ENCODE results near the gene ATAD1.
"Not testable (repeated sequence)": the region's sequence is repeated elsewhere in the genome, so short reads cannot be mapped to it uniquely, and the experiment has no call there.

ATAD1 gene

DNA sequence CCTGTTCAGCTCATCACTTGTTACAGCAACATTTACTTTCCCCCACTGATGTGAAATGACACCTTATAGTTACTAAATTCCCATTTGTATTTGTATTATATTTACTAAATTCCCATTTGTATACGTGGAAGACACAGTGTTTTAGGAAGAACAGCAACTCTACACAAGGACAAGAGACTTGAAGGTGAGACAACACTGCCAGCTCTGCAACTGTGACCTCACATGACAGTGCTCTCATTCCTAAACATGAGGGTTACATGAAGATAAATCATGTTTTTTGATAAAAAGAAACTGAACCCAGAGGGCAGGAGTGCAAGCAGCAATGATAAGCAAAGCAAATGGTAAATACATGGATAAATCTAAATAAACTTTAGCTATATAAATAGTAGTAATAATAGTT, 60.3 kb downstream of the ATAD1 start:
- DNase-seq = no peak

DNA sequence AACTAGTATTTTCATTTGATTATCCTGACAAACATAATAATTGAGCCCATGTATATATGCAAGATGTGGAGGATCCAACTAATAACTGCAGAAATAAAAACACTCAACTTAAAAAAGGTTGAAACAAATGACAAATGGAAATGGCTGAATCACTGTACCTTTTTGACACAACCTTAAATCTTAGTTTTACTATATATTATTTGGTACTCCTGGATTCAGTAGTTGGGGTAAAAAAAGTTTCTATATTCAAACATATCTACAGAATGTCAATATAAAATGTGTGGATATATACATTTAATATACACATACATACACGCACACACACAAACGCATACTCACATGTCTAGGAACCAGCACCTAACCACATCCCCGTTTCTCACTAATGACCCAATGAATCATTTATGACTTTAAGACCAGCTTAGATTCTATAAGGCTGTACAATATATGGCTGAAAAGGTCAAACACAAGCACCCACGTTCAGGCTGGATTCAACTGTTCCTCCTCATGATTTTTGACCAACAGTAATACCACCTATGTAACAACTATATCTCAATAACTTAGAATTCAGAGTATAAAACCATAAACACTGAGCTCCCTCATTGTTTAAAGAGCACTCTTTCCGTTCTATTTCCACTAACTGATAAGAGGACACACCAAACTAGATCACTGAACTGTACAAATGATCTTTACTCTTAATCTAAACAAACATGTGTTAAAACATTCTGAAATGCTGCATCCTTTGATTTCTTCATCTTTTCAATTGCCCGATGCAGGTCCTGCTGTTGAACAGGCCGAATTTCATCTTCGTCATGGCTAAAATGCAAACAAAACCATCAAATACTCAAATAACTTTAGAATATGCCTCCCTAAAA, 63.8 kb downstream of the ATAD1 start:
- no peak for DNase-seq

DNA sequence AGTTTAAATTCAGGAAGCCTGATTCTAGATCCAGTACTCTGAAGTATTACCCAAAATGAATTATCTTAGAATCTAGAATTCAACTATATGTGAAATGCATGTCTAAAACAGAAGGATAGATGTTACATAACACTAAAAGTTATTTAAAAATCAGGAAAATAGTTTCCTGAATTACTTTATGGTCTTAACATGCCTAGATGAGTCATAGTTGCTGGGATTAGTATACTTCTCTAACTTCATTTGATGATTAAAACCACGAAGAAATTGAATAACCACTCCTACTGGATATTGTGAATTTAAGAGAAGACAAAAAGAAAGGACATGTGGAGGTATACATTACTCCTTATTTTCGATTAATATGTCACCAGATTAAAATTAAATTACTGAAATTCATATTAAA, 65.5 kb downstream of the ATAD1 start:
- no peak for DNase-seq

DNA sequence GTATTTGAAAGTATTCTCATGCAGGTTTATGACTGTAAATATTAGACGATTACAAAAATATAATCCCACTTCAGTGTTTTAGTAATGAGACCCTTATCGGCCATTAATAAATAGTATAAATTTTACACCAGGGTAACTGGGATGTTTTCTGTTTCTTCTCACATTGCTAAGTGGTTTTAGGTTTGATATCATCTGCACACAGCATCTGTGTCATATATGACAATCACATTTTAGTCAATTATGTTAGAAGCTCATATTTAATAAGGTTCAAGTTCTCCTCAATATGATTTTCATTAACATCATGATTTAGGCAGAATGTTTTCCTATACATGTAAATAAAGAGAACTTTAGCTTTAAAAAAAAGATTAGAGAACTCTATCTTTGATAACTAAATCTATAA, 66.8 kb downstream of the ATAD1 start:
- no peak for DNase-seq

DNA sequence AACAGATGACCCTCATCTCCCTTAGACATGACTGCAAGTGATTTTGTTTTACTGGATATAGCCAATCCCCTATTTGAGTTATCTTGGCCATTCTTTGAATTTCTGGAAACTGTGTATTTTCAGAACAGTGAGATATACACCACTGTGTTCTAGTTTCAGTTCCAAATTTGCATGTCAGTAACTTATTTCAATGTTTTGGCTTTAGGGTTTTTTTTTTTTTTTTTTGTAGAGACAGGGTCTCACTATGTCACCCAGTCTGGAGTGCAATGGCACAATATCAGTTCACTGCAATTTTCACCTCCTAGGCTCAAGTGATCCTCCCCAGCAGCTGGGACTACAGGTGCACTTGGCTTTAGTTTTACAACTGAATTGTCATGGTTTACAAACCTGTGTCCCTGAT, 67.2 kb downstream of the ATAD1 start:
- no peak for DNase-seq

DNA sequence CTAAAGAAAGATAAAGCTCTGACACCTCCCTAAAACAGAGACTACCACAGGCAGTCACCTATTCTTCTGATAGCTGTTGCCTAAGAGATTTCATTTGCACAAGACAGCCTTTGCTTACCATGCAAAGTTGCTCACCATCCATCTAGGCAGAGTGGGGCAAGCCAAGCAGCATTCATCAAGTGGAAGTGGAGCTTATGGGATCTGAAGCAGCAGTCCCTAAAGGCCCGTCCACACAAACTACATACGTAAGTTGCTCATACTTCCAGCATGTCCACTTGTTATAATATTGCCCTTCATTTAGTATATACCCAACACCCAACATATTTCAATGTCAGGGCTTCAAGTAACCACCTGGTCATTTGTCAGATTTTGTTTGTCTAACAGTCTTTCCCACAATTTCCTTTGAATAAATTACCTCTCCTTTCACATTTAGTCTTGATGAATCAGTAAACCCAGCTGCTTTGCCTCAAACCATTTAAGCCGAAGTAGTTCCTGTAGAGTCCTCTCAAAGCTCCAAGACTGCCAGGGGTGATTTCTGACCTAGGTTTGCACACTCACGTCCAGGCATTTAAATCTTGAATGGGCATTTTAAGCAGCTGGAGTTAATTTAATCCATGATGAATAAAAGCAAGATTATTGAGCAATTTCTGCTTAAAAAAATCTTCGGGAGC, 67.9 kb downstream of the ATAD1 start:
- no peak for DNase-seq

DNA sequence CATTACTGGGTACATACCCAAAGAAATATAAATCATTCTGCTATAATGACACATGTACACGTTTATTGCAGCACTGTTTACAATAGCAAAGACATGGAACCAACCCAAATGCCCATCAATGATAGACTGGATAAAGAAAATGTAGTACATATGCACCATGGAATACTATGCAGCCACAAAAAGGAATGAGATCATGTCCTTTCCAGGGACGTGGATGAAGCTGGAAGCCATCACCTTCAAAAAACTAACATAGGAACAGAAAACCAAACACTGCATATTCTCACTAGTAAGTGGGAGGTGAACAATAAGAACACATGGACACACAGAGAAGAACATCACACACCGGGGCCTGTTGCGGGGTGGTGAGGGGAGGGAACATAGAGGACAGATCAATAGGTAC, 69.8 kb downstream of the ATAD1 start:
- DNase-seq = not testable (repeated sequence)

DNA sequence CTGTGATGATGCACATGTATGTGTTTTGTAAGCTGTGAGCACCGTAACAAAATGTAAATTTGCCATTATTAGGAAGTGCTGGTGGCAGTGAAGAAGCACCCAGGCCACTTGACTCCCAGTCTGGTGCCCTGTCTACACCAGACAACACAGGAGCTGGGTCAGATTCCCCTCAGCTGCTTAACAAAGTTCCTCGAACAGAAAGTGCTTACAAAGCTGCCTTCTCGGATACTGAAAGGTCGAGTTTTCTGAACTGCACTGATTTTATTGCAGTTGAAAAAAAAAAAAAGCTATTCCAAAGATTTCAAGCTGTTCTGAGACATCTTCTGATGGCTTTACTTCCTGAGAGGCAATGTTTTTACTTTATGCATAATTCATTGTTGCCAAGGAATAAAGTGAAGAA, 71.1 kb downstream of the ATAD1 start:
- DNase-seq = no peak

DNA sequence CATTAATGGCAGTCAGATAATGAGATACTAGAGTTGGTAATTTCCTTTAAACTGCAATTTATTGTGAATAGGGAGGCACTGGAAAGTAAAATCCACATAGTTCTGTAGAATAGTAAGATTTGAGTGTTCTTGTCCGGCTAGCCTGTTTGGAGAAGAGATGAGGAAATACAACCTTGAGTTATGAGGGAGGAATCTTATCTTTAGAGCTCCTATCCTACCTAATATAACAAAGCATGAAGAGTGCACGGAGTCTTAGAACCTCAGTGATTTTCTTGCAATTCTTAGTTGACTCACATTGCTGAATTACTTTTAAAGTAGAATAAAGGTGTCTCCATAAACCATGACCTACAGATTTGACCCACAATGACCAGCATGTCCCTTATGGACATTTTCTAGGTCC, 73.4 kb downstream of the ATAD1 start:
- no peak for DNase-seq

DNA sequence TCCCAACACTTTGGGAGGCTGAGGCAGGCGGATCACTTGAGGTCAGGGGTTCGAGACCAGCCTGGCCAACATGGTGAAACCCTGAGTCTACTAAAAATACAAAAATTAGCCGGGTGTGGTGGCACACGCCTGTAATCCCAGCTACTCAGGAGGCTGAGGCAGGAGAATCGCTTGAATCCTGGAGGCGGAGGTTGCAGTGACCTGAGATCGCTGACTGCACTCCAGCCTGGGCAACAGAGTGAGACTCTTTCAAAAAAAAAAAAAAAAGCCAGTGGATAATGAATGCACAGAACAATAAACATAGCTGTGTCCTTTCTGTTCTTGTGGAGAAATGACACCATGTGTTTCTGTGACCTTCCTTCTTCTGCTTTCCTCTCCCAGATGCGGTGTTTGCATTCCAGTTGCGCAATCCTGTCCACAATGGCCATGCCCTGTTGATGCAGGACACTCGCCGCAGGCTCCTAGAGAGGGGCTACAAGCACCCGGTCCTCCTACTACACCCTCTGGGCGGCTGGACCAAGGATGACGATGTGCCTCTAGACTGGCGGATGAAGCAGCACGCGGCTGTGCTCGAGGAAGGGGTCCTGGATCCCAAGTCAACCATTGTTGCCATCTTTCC, 74.9 kb downstream of the ATAD1 start:
- not testable (repeated sequence) for DNase-seq

DNA sequence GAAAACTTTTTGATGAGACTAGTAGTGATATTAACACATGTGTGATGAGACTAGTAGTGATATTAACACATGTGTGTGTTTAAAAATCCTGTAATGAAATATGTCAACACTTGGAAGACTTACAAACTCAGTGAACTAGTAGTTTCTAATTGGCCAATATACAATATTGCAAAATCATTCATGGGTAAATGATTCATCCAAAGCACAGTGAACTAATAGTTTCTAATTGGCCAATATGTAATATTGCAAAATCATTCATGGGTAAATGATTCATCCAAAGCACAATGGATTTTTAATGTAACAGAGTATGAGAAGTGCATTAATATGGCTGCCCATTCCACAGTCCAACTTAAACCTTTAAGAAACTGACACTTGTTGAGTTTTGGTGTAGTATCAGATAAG, 77.8 kb downstream of the ATAD1 start:
- no peak for DNase-seq

DNA sequence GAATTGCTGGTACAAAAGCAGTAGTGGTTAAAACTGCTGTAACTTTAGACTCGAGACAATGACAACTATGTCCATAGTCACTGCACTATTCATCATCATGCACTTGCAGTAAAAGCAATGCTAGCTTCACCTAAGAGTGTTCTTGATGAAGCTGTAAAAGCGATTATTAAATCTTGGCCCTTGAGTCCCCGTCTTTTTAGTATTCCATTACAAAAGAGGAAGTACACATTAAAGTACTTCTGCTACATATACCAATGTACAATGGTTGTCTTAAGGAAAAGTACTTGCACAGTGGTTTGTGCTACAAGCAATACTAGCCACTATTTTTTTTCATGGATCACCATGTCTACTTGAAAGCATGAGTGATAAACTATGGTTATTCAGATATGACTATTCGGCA, 78.3 kb downstream of the ATAD1 start:
- DNase-seq = no peak

DNA sequence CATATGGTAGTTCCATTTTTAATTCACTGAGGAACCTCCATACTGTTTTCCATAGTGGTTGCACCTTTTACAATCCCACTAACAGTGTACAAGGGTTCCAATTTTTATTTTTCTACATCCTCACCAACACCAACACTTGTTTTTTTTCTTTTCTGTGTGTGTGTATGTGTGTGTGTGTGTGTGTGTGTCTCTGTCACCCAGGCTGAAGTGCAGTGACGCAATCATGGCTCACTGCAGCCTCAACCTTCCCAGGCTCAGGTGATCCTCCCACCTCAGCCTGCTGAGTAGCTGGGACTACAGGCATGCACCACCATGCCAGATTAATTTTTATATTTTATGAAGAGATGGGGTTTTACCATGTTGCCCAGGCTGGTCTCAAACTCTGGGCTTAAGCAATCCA, 79.8 kb downstream of the ATAD1 start:
- DNase-seq = not testable (repeated sequence)

DNA sequence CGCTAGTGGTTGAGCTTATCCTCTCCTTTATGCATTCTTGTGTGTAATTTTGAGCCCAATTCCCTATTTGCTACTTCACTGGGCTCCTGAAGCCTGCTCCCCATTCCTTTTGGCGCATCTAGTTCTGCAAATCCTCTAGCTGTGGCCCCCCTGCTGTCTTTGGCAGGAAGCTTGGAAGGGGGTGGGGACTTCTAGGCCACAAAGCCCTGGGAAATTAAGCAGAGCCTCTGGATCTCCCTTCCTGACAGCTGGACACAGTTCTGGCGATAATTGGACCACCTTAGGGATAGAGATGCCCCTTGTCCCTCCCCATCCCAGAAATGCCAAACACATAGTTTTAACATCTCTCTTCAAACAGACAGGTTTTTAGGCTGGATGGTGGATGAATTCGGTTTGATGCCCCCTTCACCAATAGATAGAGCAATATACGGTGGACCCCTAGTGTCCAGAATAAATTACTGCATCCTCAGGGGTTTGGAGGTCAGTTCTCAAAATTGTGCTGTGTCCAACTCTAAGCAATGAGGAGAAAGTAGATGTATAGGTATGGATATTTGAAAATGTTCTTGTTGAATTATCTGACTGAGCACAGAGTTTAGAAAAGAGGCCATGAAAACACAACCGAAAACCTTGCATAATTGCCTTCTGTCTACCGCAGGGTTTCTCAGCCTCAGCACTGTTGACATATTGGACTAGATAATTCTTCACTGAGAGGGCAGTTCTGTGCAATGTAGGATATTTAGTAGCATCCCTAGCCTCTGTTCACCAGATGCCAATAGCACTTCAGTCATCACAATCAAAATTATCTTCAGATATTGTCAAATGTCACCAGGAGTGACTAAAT, 82.8 kb downstream of the ATAD1 start:
- peak in 18 of 51 donors; percentile 1 to 37 (median 9) for DNase-seq

DNA sequence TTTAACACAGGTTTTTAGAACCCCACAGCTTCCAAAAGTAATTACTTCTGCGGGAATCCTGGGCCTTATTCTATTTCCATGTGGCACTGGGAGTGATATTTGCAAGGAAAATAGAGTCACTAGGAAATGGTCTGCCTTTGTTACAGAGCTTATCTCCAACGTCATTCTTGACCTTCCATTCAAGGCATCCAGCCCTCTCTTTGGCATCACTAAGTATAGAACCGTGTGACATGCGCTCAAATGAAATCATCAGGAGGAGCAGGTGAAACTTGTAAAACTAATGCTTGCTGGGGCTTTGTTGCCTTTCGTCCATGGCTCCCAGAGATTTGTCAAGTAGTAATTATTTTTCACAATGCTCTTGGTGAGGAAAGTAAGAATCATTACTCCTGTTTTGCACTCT, 84.9 kb downstream of the ATAD1 start:
- DNase-seq = no peak

DNA sequence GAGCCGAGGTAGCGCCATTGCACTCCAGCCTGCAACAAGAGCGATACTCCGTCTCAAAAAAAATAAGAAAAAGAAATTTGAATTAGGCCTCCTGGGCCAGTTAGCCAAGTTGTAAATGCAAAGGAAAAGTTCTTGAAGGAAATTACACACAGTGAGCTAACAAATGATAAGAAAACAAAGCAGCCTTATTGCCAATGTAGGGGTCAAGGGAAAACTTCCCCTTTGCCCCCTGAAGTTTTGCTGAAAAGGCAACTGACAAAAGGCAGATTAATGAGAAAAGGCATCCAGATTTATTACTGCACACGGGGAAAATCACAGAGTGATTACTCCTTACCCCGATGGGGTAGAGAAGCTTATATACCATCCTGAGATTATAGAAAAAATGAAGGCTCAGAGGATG, 88.1 kb downstream of the ATAD1 start:
- DNase-seq = no peak

DNA sequence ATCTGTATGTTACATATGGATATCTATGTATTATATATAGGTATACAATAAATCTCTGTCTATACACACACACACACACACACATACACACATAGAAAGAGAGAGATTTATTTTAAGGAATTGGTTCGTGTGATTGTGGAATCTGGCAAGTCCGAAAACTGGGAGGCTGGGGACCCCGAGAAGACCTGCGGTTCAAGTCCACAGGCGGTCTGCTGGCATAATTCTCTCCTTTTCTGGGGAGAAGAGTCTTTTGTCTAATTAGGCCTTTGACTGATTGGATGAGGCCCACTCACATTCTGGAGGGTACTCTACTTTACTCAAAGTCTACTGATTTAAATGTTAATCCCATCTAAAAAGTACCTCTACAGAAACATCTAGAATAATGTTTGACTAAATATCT, 93.2 kb downstream of the ATAD1 start:
- no peak for DNase-seq

DNA sequence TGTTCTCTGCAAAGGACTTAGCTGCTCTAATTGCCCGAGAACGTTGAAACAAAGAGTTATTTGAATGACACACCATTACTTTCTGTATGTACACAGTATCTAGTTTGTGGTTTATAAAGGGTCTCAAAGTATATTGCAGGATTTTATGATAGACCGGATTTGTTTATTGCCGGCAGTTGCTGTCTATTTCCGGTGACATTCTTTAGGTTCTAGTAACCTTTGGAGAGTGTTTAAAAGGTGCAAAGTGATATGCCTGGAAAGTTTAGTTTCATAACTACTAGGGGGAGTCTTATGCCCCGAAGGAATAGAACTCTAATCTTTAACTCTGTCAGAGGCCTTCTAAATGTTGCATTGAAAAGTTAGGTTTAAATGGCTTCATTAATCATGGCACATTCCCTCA, 94.5 kb downstream of the ATAD1 start:
- no peak for DNase-seq

DNA sequence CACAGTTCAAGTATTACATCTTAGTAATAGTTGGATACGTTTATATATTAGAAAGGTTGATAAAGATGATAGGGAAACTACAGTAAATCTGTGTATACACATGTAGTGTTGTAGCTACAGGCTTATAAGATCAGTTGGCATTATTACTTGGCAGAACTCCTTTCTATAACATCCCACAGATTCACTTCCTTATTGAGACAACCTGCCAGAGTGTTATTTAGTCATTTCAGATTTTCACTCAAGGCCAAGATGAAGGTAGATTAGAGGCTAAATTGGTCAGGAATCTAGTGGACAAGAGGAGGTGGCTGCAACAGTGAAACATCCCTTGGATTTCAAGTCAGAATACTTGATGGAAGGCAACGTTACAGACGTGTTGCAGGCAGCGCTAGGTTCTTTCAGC, 95.3 kb downstream of the ATAD1 start:
- DNase-seq = no peak

DNA sequence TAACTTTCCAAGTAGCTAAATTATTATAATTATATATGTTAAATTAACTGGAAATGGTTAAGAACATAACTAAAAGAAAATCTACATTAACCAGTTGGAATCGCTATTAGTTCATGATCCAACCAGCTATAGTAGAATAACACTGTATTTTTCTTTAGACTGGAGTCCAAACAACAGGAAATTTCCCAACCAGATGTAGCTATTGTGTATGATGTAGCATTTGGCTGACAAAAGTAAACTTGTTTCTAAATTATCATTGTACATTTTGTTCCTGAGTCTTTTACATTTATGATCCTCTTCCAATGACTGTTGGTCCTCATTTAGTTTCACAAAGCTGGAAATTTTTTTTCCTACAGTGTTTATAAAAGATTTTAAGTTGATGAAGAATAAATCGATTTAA, 96.2 kb downstream of the ATAD1 start:
- no peak for DNase-seq

DNA sequence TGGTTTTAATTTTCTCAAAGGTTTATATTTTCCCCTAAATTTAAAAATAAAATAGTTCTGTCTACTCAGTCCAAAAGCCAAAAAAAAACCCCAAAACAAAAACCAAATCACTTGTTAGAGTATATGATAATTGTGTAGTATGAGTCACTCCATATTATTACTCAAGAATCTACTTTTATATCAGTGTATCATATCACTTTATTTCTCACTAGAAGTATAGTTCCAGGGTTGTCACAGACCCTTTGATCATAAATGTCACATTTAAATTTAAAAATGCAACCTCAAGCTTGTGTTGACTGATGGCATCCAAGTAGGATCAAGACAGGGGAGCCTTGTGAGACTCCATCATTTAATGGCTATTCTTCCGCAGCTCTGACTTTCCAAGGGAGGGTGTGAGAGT, 97.4 kb downstream of the ATAD1 start:
- DNase-seq = no peak

DNA sequence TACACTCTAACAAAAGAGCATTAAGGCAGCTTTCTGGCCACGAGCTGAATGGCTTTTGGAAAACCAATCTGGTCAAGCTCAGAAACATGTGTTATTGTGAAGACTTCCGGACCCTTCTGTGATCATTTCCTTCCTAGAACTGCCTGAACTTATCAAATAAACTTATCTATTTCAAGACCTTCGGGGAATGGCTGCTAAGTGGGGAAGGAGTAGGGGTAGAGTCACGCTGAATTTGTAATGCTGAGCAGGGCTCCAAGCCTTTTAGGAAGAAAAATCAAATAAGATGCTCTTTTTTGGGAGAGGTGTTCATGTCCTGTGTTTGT, 101.7 kb downstream of the ATAD1 start:
- DNase-seq = no peak

Measured in hypothalamus (tissue), 51 donors.